ENCODE measurements around the gene PRSS35.

- no peak for TF ChIP-seq EZH2 (IDR thresholded peaks at IDR 0.05; ENCODE audit: borderline replicate concordance, insufficient read depth, low read depth, low read length, poor library complexity, severe bottlenecking)
- TF ChIP-seq, protein P1, sequence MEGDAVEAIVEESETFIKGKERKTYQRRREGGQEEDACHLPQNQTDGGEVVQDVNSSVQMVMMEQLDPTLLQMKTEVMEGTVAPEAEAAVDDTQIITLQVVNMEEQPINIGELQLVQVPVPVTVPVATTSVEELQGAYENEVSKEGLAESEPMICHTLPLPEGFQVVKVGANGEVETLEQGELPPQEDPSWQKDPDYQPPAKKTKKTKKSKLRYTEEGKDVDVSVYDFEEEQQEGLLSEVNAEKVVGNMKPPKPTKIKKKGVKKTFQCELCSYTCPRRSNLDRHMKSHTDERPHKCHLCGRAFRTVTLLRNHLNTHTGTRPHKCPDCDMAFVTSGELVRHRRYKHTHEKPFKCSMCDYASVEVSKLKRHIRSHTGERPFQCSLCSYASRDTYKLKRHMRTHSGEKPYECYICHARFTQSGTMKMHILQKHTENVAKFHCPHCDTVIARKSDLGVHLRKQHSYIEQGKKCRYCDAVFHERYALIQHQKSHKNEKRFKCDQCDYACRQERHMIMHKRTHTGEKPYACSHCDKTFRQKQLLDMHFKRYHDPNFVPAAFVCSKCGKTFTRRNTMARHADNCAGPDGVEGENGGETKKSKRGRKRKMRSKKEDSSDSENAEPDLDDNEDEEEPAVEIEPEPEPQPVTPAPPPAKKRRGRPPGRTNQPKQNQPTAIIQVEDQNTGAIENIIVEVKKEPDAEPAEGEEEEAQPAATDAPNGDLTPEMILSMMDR (IDR thresholded peaks at IDR 0.05): no peak
Measured at GRCh38 chr6:83488448-83488847, 23.9 kb upstream of the PRSS35 start.
